Osteocyte (in vitro differentiated cells): ENCODE measurements around the gene EPHA3. TPM values are rescaled to one million over a fixed set of nuclear protein-coding genes. Genes with fewer than 3 reads are reported as not detected.

Experiments used
- DNase-seq: peaks from one replicate; pipeline ENCODE4 v3.0.0; 2021; ENCODE audit warnings: mixed read lengths; ENCODE audit not compliant: unreplicated experiment; ENCODE audit errors: extremely low spot score
- H3K27ac Mint-ChIP-seq: one replicate; pipeline ENCODE4 v1.8.0; 2021; ENCODE audit warnings: mild to moderate bottlenecking, mixed read lengths; ENCODE audit not compliant: unreplicated experiment
- H3K27me3 Mint-ChIP-seq: one replicate; pipeline ENCODE4 v1.8.0; 2021; ENCODE audit warnings: mixed read lengths; ENCODE audit not compliant: unreplicated experiment
- H3K36me3 Mint-ChIP-seq: one replicate; pipeline ENCODE4 v1.8.0; 2021; ENCODE audit warnings: mixed read lengths; ENCODE audit not compliant: unreplicated experiment
- H3K4me1 Mint-ChIP-seq: one replicate; pipeline ENCODE4 v1.8.0; 2021; ENCODE audit warnings: mixed read lengths; ENCODE audit not compliant: unreplicated experiment
- H3K4me3 Mint-ChIP-seq: one replicate; pipeline ENCODE4 v1.8.0; 2021; ENCODE audit warnings: mild to moderate bottlenecking, moderate library complexity, mixed read lengths; ENCODE audit not compliant: unreplicated experiment
- H3K9me3 Mint-ChIP-seq: one replicate; pipeline ENCODE4 v1.8.0; 2021; ENCODE audit warnings: mixed read lengths; ENCODE audit not compliant: unreplicated experiment
- CTCF ChIP-seq: fragments of 200-600 bp; sonication (generic); IDR thresholded peaks from 2 replicates; pipeline ENCODE4 v1.5.0; 2021; ENCODE audit warnings: antibody characterized with exemption, mild to moderate bottlenecking, moderate library complexity
- total RNA-seq: library from RNA; stranded (reverse); gene quantifications from 2 replicates; pipeline ENCODE4 v1.2.1, GENCODE V29; 2021

EPHA3 gene
- total RNA-seq, 1 donor from 2014 or later, result 0.94 TPM

- H3K27ac Mint-ChIP-seq, result no peak overlapping the region
- DNase-seq, result no peak
- no peak overlapping the region for H3K4me3 Mint-ChIP-seq
- no peaks in the 10 kb centered on the region for H3K4me1 Mint-ChIP-seq
- TF ChIP-seq CTCF, result no peak
- H3K27me3 Mint-ChIP-seq, result peaks cover 7% of the 10 kb centered on the region
- H3K9me3 Mint-ChIP-seq, result no peaks in the 10 kb centered on the region
- H3K36me3 Mint-ChIP-seq, result no peaks in the 10 kb centered on the region
Measured at GRCh38 chr3:89234620-89235019, 127.2 kb downstream of the EPHA3 start.

- H3K4me3 Mint-ChIP-seq, result no peak overlapping the region
- H3K9me3 Mint-ChIP-seq, result no peaks in the 10 kb centered on the region
- H3K27me3 Mint-ChIP-seq, result peaks cover 5% of the 10 kb centered on the region
- no peaks in the 10 kb centered on the region for H3K36me3 Mint-ChIP-seq
- no peak for DNase-seq
- no peak for TF ChIP-seq CTCF
- H3K27ac Mint-ChIP-seq, result no peak overlapping the region
- H3K4me1 Mint-ChIP-seq, result no peaks in the 10 kb centered on the region
Measured at GRCh38 chr3:89238846-89239245, 131.4 kb downstream of the EPHA3 start.

- no peaks in the 10 kb centered on the region for H3K9me3 Mint-ChIP-seq
- no peak overlapping the region for H3K4me3 Mint-ChIP-seq
- H3K27ac Mint-ChIP-seq, result no peak overlapping the region
- no peak for TF ChIP-seq CTCF
- peaks cover 6% of the 10 kb centered on the region for H3K27me3 Mint-ChIP-seq
- DNase-seq, result no peak
- H3K4me1 Mint-ChIP-seq, result no peaks in the 10 kb centered on the region
- no peaks in the 10 kb centered on the region for H3K36me3 Mint-ChIP-seq
Measured at GRCh38 chr3:89239774-89240173, 132.4 kb downstream of the EPHA3 start.

GRCh38 chr3:89245612-89246011 lies 138.2 kb downstream of the EPHA3 start:
- Mint-ChIP-seq H3K4me1 (no peaks in the 10 kb centered on the region), H3K4me3 (no peak overlapping the region), H3K27ac (no peak overlapping the region), H3K36me3 (no peaks in the 10 kb centered on the region), H3K9me3 (no peaks in the 10 kb centered on the region), H3K27me3 (peaks cover 26% of the 10 kb centered on the region)
- DNase-seq, result no peak
- no peak for TF ChIP-seq CTCF

GRCh38 chr3:89246326-89246725 lies 138.9 kb downstream of the EPHA3 start:
- H3K4me1 Mint-ChIP-seq, result no peaks in the 10 kb centered on the region
- no peak for DNase-seq
- no peaks in the 10 kb centered on the region for H3K36me3 Mint-ChIP-seq
- H3K27me3 Mint-ChIP-seq, result peaks cover 28% of the 10 kb centered on the region
- H3K9me3 Mint-ChIP-seq, result no peaks in the 10 kb centered on the region
- H3K4me3 Mint-ChIP-seq, result no peak overlapping the region
- H3K27ac Mint-ChIP-seq, result no peak overlapping the region
- TF ChIP-seq CTCF, result no peak
